Glutamatergic neuron (in vitro differentiated cells): ENCODE data around the gene ATP9A. TPM values are rescaled to one million over a fixed set of nuclear protein-coding genes. Genes with fewer than 3 reads are reported as not detected.
A peak's percentile ranks its signal among the peaks of the same experiment; 100 is the strongest.

Experiments
- DNase-seq: peaks from one replicate; pipeline ENCODE4 v3.0.0; 2022
- H3K27ac Mint-ChIP-seq: one replicate; pipeline ENCODE4 v1.8.0; 2020; ENCODE audit warnings: mild to moderate bottlenecking, mixed read lengths, inconsistent platforms; ENCODE audit not compliant: unreplicated experiment
- H3K27me3 Mint-ChIP-seq: one replicate; pipeline ENCODE4 v1.8.0; 2020; ENCODE audit warnings: mild to moderate bottlenecking, moderate library complexity, mixed read lengths, inconsistent platforms; ENCODE audit not compliant: unreplicated experiment
- H3K36me3 Mint-ChIP-seq: one replicate; pipeline ENCODE4 v1.8.0; 2020; ENCODE audit warnings: mild to moderate bottlenecking, mixed read lengths, inconsistent platforms; ENCODE audit not compliant: unreplicated experiment
- H3K4me1 Mint-ChIP-seq: one replicate; pipeline ENCODE4 v1.8.0; 2020; ENCODE audit warnings: mild to moderate bottlenecking, low read depth, mixed read lengths, inconsistent platforms; ENCODE audit not compliant: unreplicated experiment
- H3K4me3 Mint-ChIP-seq: one replicate; pipeline ENCODE4 v1.8.0; 2020; ENCODE audit warnings: mild to moderate bottlenecking, mixed read lengths, inconsistent platforms; ENCODE audit not compliant: unreplicated experiment
- H3K9me3 Mint-ChIP-seq: one replicate; pipeline ENCODE4 v1.8.0; 2020; ENCODE audit warnings: mild to moderate bottlenecking, moderate library complexity, mixed read lengths, inconsistent platforms; ENCODE audit not compliant: unreplicated experiment
- CTCF ChIP-seq: fragments of 200-600 bp; sonication (generic); IDR thresholded peaks from one replicate; pipeline ENCODE4 v1.5.0; 2021; ENCODE audit not compliant: partially characterized antibody, unreplicated experiment
- total RNA-seq: library from RNA; stranded (reverse); fragmentation: NEBNext Ultra II Directional; extraction: Animal tissue kit (Norgen Biotek cat#: 25700); gene quantifications from one replicate; pipeline ENCODE4 v1.2.1, GENCODE V29; 2021; ENCODE audit not compliant: unreplicated experiment

The ATP9A gene
- total RNA-seq, 1 donor from 2014 or later: 66.1 TPM

GRCh38 chr20:51639206-51639832, 128.9 kb downstream of the ATP9A start:
- Mint-ChIP-seq H3K27ac (no peak overlapping the region), H3K4me1 (peaks cover 5% of the 10 kb centered on the region)
- TF ChIP-seq CTCF: peak; percentile 93

GRCh38 chr20:51637241-51637640, 130.9 kb downstream of the ATP9A start:
- DNase-seq: no peak
- Mint-ChIP-seq H3K9me3 (peaks cover 5% of the 10 kb centered on the region), H3K36me3 (no peaks in the 10 kb centered on the region), H3K4me3 (no peak overlapping the region), H3K27me3 (no peaks in the 10 kb centered on the region), H3K27ac (no peak overlapping the region), H3K4me1 (no peaks in the 10 kb centered on the region)
- TF ChIP-seq CTCF: no peak

More at GRCh38 chr20:51639206-51639832, 128.9 kb downstream of the ATP9A start:
- H3K36me3 Mint-ChIP-seq: no peaks in the 10 kb centered on the region
- peak; percentile 89 for DNase-seq
- H3K4me3 Mint-ChIP-seq: no peak overlapping the region
- H3K27me3 Mint-ChIP-seq: no peaks in the 10 kb centered on the region
- peaks cover 5% of the 10 kb centered on the region for H3K9me3 Mint-ChIP-seq

GRCh38 chr20:51636123-51636522, 132.1 kb downstream of the ATP9A start:
- no peaks in the 10 kb centered on the region for H3K27me3 Mint-ChIP-seq
- H3K27ac Mint-ChIP-seq: no peak overlapping the region
- no peak overlapping the region for H3K4me3 Mint-ChIP-seq
- no peak for TF ChIP-seq CTCF
- H3K36me3 Mint-ChIP-seq: no peaks in the 10 kb centered on the region
- H3K9me3 Mint-ChIP-seq: peaks cover 5% of the 10 kb centered on the region
- H3K4me1 Mint-ChIP-seq: no peaks in the 10 kb centered on the region
- no peak for DNase-seq

GRCh38 chr20:51635680-51636079, 132.5 kb downstream of the ATP9A start:
- H3K4me3 Mint-ChIP-seq: no peak overlapping the region
- DNase-seq: no peak
- no peaks in the 10 kb centered on the region for H3K27me3 Mint-ChIP-seq
- H3K36me3 Mint-ChIP-seq: no peaks in the 10 kb centered on the region
- H3K27ac Mint-ChIP-seq: no peak overlapping the region
- H3K4me1 Mint-ChIP-seq: peaks cover 2% of the 10 kb centered on the region
- no peak for TF ChIP-seq CTCF
- peaks cover 5% of the 10 kb centered on the region for H3K9me3 Mint-ChIP-seq

- Mint-ChIP-seq H3K27ac (no peak overlapping the region), H3K4me1 (peaks cover 2% of the 10 kb centered on the region), H3K36me3 (no peaks in the 10 kb centered on the region), H3K9me3 (peaks cover 3% of the 10 kb centered on the region), H3K4me3 (no peak overlapping the region), H3K27me3 (no peaks in the 10 kb centered on the region)
- no peak for DNase-seq
- TF ChIP-seq CTCF: no peak
Measured at GRCh38 chr20:51634877-51635276, 133.3 kb downstream of the ATP9A start.
